OCI-LY3 (cell line): Measurements from ENCODE around the gene COL4A6.

Experiments
- EZH2phosphoT487 ChIP-seq: fragments of 200-600 bp; shearing (Covaris generic); IDR thresholded peaks from 2 replicates; pipeline ENCODE4 v1.6.1; 2018; ENCODE audit warnings: antibody characterized with exemption, mixed run types, low read depth
- TF ChIP-seq, protein P1 (sequence below): fragments of 200-600, 300-600 bp; sonication (generic); IDR thresholded peaks from 2 replicates; pipeline ENCODE4 v1.5.1; 2014; ENCODE audit warnings: antibody characterized with exemption, low read length, low read depth

DNA sequence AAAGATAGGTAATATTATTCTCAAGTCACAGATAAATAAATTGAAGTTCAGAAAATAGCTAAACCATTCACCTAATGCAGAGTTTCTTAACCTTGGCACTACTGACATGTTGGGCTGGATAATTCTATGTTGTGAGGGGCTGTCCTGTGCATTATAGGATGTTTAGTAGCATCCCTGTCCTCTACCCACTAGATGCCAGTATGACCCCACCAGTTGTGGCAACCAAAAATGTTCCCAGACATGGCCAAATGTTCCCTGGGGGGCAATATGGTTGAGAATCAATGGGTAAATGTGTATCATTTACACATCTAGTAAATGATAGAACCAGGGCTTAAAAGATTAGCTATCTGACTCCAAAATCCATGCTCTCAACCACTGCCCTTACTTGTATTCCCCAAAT is 140.9 kb downstream of the COL4A6 start:
- TF ChIP-seq, protein P1, sequence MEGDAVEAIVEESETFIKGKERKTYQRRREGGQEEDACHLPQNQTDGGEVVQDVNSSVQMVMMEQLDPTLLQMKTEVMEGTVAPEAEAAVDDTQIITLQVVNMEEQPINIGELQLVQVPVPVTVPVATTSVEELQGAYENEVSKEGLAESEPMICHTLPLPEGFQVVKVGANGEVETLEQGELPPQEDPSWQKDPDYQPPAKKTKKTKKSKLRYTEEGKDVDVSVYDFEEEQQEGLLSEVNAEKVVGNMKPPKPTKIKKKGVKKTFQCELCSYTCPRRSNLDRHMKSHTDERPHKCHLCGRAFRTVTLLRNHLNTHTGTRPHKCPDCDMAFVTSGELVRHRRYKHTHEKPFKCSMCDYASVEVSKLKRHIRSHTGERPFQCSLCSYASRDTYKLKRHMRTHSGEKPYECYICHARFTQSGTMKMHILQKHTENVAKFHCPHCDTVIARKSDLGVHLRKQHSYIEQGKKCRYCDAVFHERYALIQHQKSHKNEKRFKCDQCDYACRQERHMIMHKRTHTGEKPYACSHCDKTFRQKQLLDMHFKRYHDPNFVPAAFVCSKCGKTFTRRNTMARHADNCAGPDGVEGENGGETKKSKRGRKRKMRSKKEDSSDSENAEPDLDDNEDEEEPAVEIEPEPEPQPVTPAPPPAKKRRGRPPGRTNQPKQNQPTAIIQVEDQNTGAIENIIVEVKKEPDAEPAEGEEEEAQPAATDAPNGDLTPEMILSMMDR: no peak
- TF ChIP-seq EZH2phosphoT487: no peak
